GM13977 (cell line): ENCODE data around the gene SMG5.
A peak's percentile ranks its signal among the peaks of the same experiment; 100 is the strongest.
"Not testable (repeated sequence)": the region's sequence is repeated elsewhere in the genome, so short reads cannot be mapped to it uniquely, and the experiment has no call there.

ENCODE experiments used
- DNase-seq: peaks from one replicate; pipeline ENCODE4 v3.0.0; 2012; ENCODE audit warnings: low spot score
- in situ Hi-C: fragments of 300-500 bp; cut with MboI; formaldehyde crosslinking; loops from one replicate; pipeline ENCODE4 v1.12.0; 2022; ENCODE audit warnings: low sequenced_read_pairs, low pct_unique_long_range_greater_than_20kb, mixed read lengths, inconsistent platforms; ENCODE audit not compliant: unreplicated experiment
- TF ChIP-seq, protein P1 (sequence below): IDR thresholded peaks from 2 replicates; pipeline ENCODE4 v1.5.1; 2012; ENCODE audit warnings: mild to moderate bottlenecking, control low read depth; ENCODE audit not compliant: insufficient read depth; ENCODE audit errors: extremely low read depth, missing control alignments

SMG5 gene, protein sequence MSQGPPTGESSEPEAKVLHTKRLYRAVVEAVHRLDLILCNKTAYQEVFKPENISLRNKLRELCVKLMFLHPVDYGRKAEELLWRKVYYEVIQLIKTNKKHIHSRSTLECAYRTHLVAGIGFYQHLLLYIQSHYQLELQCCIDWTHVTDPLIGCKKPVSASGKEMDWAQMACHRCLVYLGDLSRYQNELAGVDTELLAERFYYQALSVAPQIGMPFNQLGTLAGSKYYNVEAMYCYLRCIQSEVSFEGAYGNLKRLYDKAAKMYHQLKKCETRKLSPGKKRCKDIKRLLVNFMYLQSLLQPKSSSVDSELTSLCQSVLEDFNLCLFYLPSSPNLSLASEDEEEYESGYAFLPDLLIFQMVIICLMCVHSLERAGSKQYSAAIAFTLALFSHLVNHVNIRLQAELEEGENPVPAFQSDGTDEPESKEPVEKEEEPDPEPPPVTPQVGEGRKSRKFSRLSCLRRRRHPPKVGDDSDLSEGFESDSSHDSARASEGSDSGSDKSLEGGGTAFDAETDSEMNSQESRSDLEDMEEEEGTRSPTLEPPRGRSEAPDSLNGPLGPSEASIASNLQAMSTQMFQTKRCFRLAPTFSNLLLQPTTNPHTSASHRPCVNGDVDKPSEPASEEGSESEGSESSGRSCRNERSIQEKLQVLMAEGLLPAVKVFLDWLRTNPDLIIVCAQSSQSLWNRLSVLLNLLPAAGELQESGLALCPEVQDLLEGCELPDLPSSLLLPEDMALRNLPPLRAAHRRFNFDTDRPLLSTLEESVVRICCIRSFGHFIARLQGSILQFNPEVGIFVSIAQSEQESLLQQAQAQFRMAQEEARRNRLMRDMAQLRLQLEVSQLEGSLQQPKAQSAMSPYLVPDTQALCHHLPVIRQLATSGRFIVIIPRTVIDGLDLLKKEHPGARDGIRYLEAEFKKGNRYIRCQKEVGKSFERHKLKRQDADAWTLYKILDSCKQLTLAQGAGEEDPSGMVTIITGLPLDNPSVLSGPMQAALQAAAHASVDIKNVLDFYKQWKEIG

DNA sequence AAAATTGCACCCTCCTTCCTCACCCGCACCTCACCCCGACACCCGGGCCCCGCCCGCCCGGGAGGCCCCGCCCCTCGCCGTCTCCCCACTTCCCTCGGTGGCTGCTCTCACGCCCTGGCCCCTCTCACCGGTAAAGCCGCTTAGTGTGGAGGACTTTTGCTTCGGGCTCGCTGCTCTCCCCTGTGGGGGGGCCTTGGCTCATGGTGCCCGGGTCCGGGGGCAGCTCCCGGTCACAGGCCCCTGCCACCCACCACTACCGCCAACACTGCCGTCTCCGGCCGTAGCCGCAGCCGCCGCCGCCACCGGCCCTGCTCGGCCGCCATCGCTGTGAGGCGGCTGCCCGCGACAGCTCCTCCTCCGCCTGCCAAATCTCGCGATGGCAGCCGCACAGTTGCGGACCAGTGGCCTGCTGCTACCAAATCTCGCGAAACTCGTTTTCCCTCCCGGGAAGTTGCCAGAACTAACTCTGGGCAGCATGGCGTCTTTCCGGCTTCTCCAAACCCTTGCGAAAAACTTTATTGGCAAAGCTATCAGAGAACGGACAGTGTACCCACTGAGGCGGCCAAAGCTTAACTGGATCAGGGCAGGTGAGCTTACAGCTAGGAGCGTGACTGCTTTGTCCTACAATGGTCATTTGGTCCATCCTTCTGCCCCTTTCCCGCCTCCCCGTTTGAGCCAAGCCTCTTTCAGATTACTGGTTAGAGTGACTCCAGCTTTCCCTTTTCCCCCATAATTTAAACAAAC is at the start of gene SMG5:
Gene SMG5 (minus strand): TSS at position 347 of the 744 bp plus-strand sequence. CDS start 145 bp downstream, at position 202.
- TF ChIP-seq, protein P1, sequence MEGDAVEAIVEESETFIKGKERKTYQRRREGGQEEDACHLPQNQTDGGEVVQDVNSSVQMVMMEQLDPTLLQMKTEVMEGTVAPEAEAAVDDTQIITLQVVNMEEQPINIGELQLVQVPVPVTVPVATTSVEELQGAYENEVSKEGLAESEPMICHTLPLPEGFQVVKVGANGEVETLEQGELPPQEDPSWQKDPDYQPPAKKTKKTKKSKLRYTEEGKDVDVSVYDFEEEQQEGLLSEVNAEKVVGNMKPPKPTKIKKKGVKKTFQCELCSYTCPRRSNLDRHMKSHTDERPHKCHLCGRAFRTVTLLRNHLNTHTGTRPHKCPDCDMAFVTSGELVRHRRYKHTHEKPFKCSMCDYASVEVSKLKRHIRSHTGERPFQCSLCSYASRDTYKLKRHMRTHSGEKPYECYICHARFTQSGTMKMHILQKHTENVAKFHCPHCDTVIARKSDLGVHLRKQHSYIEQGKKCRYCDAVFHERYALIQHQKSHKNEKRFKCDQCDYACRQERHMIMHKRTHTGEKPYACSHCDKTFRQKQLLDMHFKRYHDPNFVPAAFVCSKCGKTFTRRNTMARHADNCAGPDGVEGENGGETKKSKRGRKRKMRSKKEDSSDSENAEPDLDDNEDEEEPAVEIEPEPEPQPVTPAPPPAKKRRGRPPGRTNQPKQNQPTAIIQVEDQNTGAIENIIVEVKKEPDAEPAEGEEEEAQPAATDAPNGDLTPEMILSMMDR, result no peak
- peak; percentile 96 for DNase-seq
- in situ Hi-C loops, result no loop called here

DNA sequence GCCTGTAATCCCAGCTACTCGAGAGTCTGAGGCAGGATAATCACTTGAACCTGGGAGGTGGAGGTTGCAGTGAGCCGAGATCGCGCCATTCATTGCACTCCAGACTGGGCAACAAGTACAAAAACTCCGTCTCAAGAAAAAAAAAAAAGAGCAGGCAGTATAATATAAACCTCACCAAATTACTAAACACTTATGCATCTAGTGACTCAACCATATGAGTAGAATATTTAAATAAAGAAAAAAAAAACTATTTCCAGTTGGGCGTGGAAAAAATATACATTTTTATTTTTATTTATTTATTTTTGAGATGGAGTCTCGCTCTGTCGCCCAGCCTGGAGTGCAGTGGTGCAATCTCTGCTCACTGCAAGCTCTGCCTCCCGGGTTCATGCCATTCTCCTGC is 40.6 kb upstream of the SMG5 start:
- in situ Hi-C loops, result not testable (repeated sequence)

DNA sequence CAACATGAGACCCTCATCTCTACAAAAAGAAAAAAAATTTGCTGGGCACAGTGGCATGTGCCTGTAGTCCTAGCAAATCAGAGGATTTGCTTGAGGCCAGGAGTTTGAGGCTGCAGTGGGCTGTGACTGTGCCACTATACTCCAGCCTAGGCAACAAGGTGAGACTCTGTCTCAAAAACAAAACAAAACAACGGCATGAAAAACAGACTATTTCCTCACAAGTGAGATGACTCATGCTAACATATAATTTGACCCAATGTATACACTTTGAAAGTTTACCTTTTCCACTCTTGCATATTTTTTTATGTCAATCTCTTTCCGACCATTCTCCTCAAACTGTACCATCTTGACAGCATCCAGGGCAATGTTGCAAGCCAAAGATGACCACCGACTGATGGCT is 37.9 kb upstream of the SMG5 start:
- in situ Hi-C loops, result no loop called here
- DNase-seq, result no peak
- TF ChIP-seq, protein P1, result no peak

More for the DNA sequence above, 40.6 kb upstream of the SMG5 start:
- not testable (repeated sequence) for DNase-seq

DNA sequence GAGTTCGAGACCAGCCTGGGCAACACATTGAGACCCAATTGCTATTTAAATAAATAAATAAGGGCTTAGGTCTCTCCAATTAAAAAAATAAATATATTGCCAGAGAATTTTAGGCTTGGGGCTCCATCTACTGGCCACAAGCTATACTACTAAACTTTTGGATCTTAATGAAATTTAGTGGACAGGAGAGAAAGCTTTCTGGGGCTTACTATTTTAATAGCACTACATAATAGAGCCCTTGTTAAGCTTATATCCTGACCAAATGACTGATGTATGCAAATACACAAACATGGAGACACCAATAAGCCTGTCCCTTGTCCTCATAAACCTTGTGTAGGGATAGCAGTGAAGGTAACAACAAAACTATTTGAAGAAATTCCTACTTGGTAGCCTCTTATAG is 37.0 kb upstream of the SMG5 start:
- in situ Hi-C loops, result loop anchor here (10.0 kb wide), 1 partner anchor 225 kb away; no protein-coding TSS in a partner anchor
- TF ChIP-seq, protein P1, result peak; percentile 46
- no peak for DNase-seq

DNA sequence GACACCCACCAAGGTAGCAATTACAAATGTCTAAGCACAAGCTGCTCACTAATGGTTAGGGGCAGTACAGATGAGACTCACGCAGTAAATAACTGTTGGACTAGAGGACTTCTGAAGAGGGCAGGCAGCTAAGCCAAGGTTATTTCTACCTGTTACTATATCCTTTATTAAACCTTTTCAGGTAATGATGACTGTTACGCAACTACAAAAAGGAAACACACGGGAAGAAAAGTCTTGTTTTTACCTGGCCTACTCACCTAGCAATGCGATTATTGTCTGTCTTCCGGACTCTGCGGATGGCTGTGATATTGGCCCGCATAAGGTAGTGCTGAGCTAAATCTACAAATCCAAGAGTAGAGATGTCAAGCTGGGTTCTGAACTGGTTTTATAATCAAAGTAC is 34.3 kb upstream of the SMG5 start:
- TF ChIP-seq, protein P1, result no peak
- in situ Hi-C loops, result loop anchor here (10.0 kb wide), 1 partner anchor 222 kb away; no protein-coding TSS in a partner anchor
- DNase-seq, result no peak

DNA sequence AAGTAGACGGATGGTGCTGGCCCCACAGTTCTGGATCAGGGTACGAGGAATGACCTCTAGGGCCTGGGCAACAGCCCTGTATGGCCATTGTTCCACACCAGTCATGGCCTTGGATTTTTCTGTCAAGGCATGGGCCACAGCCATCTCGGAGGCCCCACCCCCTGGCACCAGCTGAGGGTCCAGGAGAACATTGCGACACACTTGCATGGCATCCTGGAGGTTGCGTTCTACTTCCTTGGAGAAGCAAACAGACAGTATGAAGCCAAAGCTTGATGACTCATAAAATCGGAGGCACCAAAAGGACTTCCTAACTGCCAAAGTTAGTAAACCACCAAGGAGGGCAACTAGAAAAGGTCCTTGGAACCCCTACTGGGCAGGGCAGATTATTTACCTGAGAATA is 28.3 kb upstream of the SMG5 start:
- TF ChIP-seq, protein P1, result no peak
- in situ Hi-C loops, result loop anchor here (10.0 kb wide), 1 partner anchor 216 kb away; no protein-coding TSS in a partner anchor
- DNase-seq, result no peak
